Measurements from ENCODE around the gene ITGB4.
"Not testable (repeated sequence)": the region's sequence is repeated elsewhere in the genome, so short reads cannot be mapped to it uniquely, and the experiment has no call there.

The ITGB4 gene

DNA sequence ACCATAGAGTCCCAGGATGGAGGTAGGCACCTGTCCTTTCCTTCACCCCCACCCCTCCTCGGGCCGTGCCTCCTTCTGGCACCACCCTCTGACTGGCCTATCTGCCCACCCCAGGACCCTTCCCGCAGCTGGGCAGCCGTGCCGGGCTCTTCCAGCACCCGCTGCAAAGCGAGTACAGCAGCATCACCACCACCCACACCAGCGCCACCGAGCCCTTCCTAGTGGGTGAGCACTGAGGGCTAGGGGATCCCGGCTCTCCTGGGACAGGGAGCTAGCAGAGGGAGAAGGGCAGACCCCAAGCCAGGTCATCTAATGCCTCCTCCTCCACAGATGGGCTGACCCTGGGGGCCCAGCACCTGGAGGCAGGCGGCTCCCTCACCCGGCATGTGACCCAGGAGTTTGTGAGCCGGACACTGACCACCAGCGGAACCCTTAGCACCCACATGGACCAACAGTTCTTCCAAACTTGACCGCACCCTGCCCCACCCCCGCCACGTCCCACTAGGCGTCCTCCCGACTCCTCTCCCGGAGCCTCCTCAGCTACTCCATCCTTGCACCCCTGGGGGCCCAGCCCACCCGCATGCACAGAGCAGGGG is 35.9 kb downstream of the ITGB4 start:
- Mint-ChIP-seq H3K27me3 (ENCODE audit: low read depth) (no peaks in the 10 kb centered on the region), H3K4me1 (peaks cover 8% of the 10 kb centered on the region), H3K9me3 (no peaks in the 10 kb centered on the region), H3K27ac (no peak overlapping the region), H3K4me3 (no peak overlapping the region), H3K36me3 (ENCODE audit: low read depth) (no peaks in the 10 kb centered on the region)
- TF ChIP-seq CTCF (IDR thresholded peaks at IDR 0.05; ENCODE audit: unreplicated experiment in 3 of 3), result no peak

DNA sequence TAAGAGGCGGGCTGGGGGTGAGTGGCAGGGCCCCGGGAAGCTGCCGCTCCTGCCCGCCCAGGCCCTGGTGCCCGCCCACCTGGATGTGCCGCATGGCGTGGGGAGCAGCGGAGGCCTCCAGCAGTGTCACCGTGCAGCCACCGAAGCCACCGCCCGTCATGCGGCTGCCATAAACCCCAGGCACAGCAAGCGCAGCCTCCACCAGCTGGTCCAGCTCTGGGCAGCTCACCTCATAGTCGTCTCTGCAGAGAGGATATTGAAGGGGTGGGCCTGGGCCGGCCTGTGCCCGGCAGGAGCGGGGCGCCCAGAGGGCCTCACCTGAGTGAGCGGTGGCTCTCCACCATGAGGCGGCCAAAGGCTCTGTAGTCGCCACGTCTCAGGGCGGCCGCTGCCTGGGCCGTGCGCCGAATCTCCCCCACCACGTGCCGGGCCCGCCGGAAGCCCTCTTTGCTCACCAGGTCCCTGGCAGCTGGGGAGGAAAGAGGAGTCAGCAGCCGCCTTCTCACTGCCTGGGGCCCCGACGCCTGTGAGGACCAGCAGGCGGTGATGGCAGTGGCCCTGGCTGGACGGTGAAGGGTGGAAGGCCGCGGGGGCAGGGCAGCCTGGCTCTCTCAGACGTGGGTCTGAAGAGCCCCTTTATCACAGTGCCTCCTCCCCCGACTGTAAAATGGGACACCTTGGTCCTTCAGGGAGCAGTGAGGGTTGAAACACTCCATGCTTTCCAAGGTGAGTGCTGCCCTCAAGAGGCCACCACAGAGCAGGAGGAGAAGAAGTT is 37.1 kb downstream of the ITGB4 start:
- TF ChIP-seq CTCF (IDR thresholded peaks at IDR 0.05; ENCODE audit: unreplicated experiment in 3 of 3), result no peak
- Mint-ChIP-seq H3K27me3 (ENCODE audit: low read depth) (no peaks in the 10 kb centered on the region), H3K27ac (no peak overlapping the region), H3K4me1 (peaks cover 13% of the 10 kb centered on the region), H3K36me3 (ENCODE audit: low read depth) (no peaks in the 10 kb centered on the region), H3K4me3 (no peak overlapping the region), H3K9me3 (no peaks in the 10 kb centered on the region)

GRCh38 chr17:75759457-75759856 is 38.2 kb downstream of the ITGB4 start:
- Mint-ChIP-seq H3K4me3 (no peak overlapping the region), H3K27me3 (ENCODE audit: low read depth) (no peaks in the 10 kb centered on the region), H3K27ac (no peak overlapping the region), H3K4me1 (peaks cover 12% of the 10 kb centered on the region), H3K9me3 (no peaks in the 10 kb centered on the region), H3K36me3 (ENCODE audit: low read depth) (no peaks in the 10 kb centered on the region)
- no peak for TF ChIP-seq CTCF (IDR thresholded peaks at IDR 0.05; ENCODE audit: unreplicated experiment in 3 of 3)

DNA sequence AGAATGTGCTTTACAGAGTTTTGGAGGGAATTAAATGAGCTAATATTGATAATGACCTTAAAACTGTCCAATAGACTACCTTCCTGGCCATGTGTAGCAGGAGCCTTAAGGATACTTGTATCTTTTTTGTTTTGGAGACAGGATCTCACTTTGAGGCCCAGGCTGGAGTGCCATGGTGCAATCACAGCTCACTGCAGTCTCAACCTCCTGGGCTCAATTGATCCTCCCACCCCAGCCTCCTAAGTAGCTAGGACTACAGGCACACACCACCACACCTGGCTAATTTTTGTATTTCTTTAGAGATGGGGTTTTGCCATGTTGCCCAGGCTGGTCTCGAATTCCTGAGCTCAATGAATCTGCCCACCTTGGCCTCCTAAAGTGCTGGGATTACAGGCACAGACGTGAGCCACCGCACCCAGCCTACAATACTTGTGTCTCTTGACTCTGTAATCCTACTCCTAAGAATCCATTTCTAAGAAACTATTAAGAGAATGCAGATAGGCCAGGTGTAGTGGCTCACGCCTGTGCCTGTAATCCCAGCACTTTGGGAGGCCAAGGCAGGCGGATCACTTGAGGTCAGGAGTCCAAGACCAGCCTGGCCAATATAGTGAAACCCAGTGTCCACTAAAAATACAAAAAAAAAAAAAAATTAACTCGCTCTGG is 38.9 kb downstream of the ITGB4 start:
- not testable (repeated sequence) for H3K27me3 Mint-ChIP-seq (ENCODE audit: low read depth); H3K4me3 Mint-ChIP-seq; H3K9me3 Mint-ChIP-seq

GRCh38 chr17:75762513-75763268 is 41.4 kb downstream of the ITGB4 start:
- Mint-ChIP-seq H3K9me3 (no peaks in the 10 kb centered on the region), H3K4me3 (peak overlapping the region; percentile 73 to 79 (median 79)), H3K27me3 (ENCODE audit: low read depth) (no peaks in the 10 kb centered on the region), H3K27ac (peak overlapping the region in 1 of 3 experiments; percentile 79), H3K36me3 (ENCODE audit: low read depth) (no peaks in the 10 kb centered on the region), H3K4me1 (peaks cover 6% of the 10 kb centered on the region)
- TF ChIP-seq CTCF (IDR thresholded peaks at IDR 0.05; ENCODE audit: unreplicated experiment in 3 of 3), result no peak

More for the DNA sequence above, 38.9 kb downstream of the ITGB4 start:
- H3K36me3 Mint-ChIP-seq (ENCODE audit: low read depth); H3K4me1 Mint-ChIP-seq; H3K27ac Mint-ChIP-seq: not testable (repeated sequence)

GRCh38 chr17:75763269-75763607 is 42.0 kb downstream of the ITGB4 start:
- TF ChIP-seq CTCF (IDR thresholded peaks at IDR 0.05; ENCODE audit: unreplicated experiment in 3 of 3), result no peak
- no peaks in the 10 kb centered on the region for H3K9me3 Mint-ChIP-seq
- no peak overlapping the region for H3K27ac Mint-ChIP-seq
- H3K4me1 Mint-ChIP-seq, result peaks cover 6% of the 10 kb centered on the region
- peak overlapping the region; percentile 29 to 58 (median 51) for H3K4me3 Mint-ChIP-seq
- H3K27me3 Mint-ChIP-seq (ENCODE audit: low read depth), result no peaks in the 10 kb centered on the region
- H3K36me3 Mint-ChIP-seq (ENCODE audit: low read depth), result no peaks in the 10 kb centered on the region
